Mucosa of descending colon (tissue), 3 donors: ENCODE measurements around the gene TMEM273. TPM values are rescaled to one million over a fixed set of nuclear protein-coding genes. Genes with fewer than 3 reads are reported as not detected.

Experiments
- ATAC-seq: fragments of 200-7000 bp; cut with Tn5 transposase; one replicate; pipeline ENCODE4 v1.9.1; 2020; ENCODE audit warnings: mild to moderate bottlenecking, moderate library complexity
- DNase-seq, 3 donors: peaks; one replicate each; pipeline ENCODE4 v3.0.0-alpha.2; 2020
- H3K36me3 ChIP-seq: fragments of 200-600 bp; one replicate; pipeline ENCODE4 v1.8.0; 2021; ENCODE audit warnings: low read depth, mild to moderate bottlenecking
- H3K4me1 ChIP-seq: fragments of 200-600 bp; one replicate; pipeline ENCODE4 v1.8.0; 2021; ENCODE audit warnings: low read depth, mild to moderate bottlenecking
- H3K4me3 ChIP-seq: fragments of 200-600 bp; one replicate; pipeline ENCODE4 v1.8.0; 2021; ENCODE audit warnings: mild to moderate bottlenecking
- H3K9me3 ChIP-seq: fragments of 200-600 bp; one replicate; pipeline ENCODE4 v1.8.0; 2021; ENCODE audit warnings: mild to moderate bottlenecking
- intact Hi-C, 2 donors: fragments of 100-400 bp; cut with DNase I in 1 of 2; cut with micrococcal nuclease in 1 of 2; formaldehyde crosslinking; loops; one replicate each; pipeline versions ENCODE4 v1.11.0 to v1.11.1; 2022; cut with DNase I, micrococcal nuclease
- total RNA-seq, 3 donors: library from RNA; stranded (reverse); fragmentation: NEBNext Ultra II Directional in 2 of 3; extraction: Animal tissue kit (Norgen Biotek cat#: 25700) in 2 of 3; gene quantifications; one replicate each; pipeline versions ENCODE4 v1.2.1 to v1.2.4, GENCODE V29; 2021 to 2023
- TF ChIP-seq, protein P1 (sequence below): fragments of 200-600 bp; IDR thresholded peaks from one replicate; pipeline ENCODE4 v1.8.0; 2022; ENCODE audit warnings: antibody characterized with exemption, mild to moderate bottlenecking
- donor health status: DM: no; HTN: no; CAD: no; lungs with moderate emphysema.
- donor health status: DM: no; HTN: no; CAD: no.
- donor health status: DM: no; HTN: yes; CAD: no.

The TMEM273 gene
- total RNA-seq, 3 donors from 2014 or later: 4.8 to 12.7 (median 7.0) TPM

DNA sequence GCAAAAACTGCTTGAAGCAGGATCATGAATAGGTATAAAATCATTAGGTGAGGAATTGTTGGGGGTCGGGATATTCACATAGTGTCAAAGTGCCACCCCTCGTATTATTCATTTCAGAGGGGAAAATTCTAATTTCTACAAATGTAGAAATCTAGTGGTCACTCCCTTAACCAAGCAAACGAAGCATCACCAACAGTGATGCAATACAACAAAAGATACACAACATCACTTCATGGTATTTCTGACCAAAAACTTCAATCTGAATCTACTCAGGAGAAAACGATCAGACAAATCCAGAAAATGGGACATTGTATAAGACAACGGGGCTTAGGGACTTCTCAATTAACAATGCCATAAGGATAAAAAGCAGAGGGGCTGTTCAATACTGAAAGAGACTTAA lies 28.1 kb downstream of the TMEM273 start:
- ATAC-seq: no peak
- DNase-seq: no peak
- Histone ChIP-seq H3K36me3 (no peaks in the 10 kb centered on the region), H3K4me1 (no peaks in the 10 kb centered on the region), H3K9me3 (no peaks in the 10 kb centered on the region), H3K4me3 (no peak overlapping the region)
- TF ChIP-seq, protein P1, sequence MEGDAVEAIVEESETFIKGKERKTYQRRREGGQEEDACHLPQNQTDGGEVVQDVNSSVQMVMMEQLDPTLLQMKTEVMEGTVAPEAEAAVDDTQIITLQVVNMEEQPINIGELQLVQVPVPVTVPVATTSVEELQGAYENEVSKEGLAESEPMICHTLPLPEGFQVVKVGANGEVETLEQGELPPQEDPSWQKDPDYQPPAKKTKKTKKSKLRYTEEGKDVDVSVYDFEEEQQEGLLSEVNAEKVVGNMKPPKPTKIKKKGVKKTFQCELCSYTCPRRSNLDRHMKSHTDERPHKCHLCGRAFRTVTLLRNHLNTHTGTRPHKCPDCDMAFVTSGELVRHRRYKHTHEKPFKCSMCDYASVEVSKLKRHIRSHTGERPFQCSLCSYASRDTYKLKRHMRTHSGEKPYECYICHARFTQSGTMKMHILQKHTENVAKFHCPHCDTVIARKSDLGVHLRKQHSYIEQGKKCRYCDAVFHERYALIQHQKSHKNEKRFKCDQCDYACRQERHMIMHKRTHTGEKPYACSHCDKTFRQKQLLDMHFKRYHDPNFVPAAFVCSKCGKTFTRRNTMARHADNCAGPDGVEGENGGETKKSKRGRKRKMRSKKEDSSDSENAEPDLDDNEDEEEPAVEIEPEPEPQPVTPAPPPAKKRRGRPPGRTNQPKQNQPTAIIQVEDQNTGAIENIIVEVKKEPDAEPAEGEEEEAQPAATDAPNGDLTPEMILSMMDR: no peak
- intact Hi-C loops: loop anchor here in 1 of 2 donors (10.0 kb wide), 1 partner anchor 175 kb away; no protein-coding TSS in a partner anchor

GRCh38 chr10:49158915-49159314 lies 29.3 kb downstream of the TMEM273 start:
- no peak for ATAC-seq
- intact Hi-C loops: no loop called here

GRCh38 chr10:49158404-49158803 lies 29.8 kb downstream of the TMEM273 start:
- Histone ChIP-seq H3K4me3 (no peak overlapping the region), H3K36me3 (no peaks in the 10 kb centered on the region), H3K4me1 (no peaks in the 10 kb centered on the region), H3K9me3 (no peaks in the 10 kb centered on the region)
- DNase-seq (no peak), ATAC-seq (no peak)
- TF ChIP-seq, protein P1: no peak
- intact Hi-C loops: no loop called here

More at GRCh38 chr10:49158915-49159314, 29.3 kb downstream of the TMEM273 start:
- TF ChIP-seq, protein P1: no peak
- Histone ChIP-seq H3K4me3 (no peak overlapping the region), H3K9me3 (no peaks in the 10 kb centered on the region), H3K4me1 (no peaks in the 10 kb centered on the region), H3K36me3 (no peaks in the 10 kb centered on the region)
- DNase-seq: no peak

DNA sequence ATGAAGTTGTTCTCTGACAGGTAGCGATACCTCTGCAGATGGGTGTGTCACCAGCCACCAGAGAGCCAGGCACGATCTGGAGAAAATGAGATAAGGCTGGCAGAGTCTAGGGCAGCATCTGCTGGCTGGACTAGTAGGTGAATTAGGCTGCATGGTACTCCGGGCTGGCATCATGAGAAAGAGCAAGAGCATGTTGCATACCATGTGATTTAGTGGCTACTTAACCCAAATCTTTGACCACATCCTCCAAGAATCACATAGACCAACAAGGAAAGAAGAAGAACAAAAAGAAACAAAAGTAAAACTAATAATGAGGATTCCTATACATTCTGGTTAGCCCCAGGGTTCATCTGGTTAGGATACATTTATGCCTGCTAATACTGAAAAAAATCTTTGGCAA lies 31.0 kb downstream of the TMEM273 start:
- intact Hi-C loops: no loop called here
- Histone ChIP-seq H3K36me3 (no peaks in the 10 kb centered on the region), H3K4me1 (no peaks in the 10 kb centered on the region), H3K9me3 (no peaks in the 10 kb centered on the region), H3K4me3 (no peak overlapping the region)
- DNase-seq (no peak), ATAC-seq (no peak)
- TF ChIP-seq, protein P1: no peak

GRCh38 chr10:49154641-49155040 lies 33.5 kb downstream of the TMEM273 start:
- TF ChIP-seq, protein P1: no peak
- DNase-seq: no peak
- ATAC-seq: no peak
- intact Hi-C loops: no loop called here
- Histone ChIP-seq H3K36me3 (no peaks in the 10 kb centered on the region), H3K4me3 (no peak overlapping the region), H3K4me1 (no peaks in the 10 kb centered on the region), H3K9me3 (no peaks in the 10 kb centered on the region)

- Histone ChIP-seq H3K4me3 (no peak overlapping the region), H3K4me1 (no peaks in the 10 kb centered on the region), H3K9me3 (no peaks in the 10 kb centered on the region), H3K36me3 (no peaks in the 10 kb centered on the region)
- intact Hi-C loops: no loop called here
- ATAC-seq (no peak), DNase-seq (no peak)
- TF ChIP-seq, protein P1: no peak
Measured at GRCh38 chr10:49153971-49154370, 34.2 kb downstream of the TMEM273 start.
